CD1c-positive myeloid dendritic cell (primary cell): Measurements from ENCODE around the gene MARK1.
"Not testable (repeated sequence)": the region's sequence is repeated elsewhere in the genome, so short reads cannot be mapped to it uniquely, and the experiment has no call there.

Experiments
- DNase-seq: peaks from one replicate; pipeline ENCODE4 v3.0.0-alpha.2; 2016; ENCODE audit errors: extremely low spot score

The MARK1 gene

GRCh38 chr1:220528679-220529501 is 954 bp downstream of the MARK1 start:
- DNase-seq, result no peak

GRCh38 chr1:220529521-220530020 is 1.6 kb downstream of the MARK1 start:
- no peak for DNase-seq

- no peak for DNase-seq
Observed at GRCh38 chr1:220533504-220534109, 5.7 kb downstream of the MARK1 start.

- DNase-seq, result no peak
Observed at GRCh38 chr1:220544901-220545303, 17.0 kb downstream of the MARK1 start.

- no peak for DNase-seq
Observed at GRCh38 chr1:220550811-220551399, 23.0 kb downstream of the MARK1 start.

- DNase-seq, result no peak
Observed at GRCh38 chr1:220551718-220552117, 23.8 kb downstream of the MARK1 start.

- no peak for DNase-seq
Observed at GRCh38 chr1:220552672-220553260, 24.8 kb downstream of the MARK1 start.

GRCh38 chr1:220556641-220557040 is 28.7 kb downstream of the MARK1 start:
- DNase-seq, result no peak

- no peak for DNase-seq
Observed at GRCh38 chr1:220563564-220563963, 35.6 kb downstream of the MARK1 start.

- no peak for DNase-seq
Observed at GRCh38 chr1:220564216-220564615, 36.3 kb downstream of the MARK1 start.

GRCh38 chr1:220565670-220566069 is 37.7 kb downstream of the MARK1 start:
- no peak for DNase-seq

GRCh38 chr1:220566869-220567268 is 38.9 kb downstream of the MARK1 start:
- DNase-seq, result no peak

GRCh38 chr1:220572416-220572815 is 44.5 kb downstream of the MARK1 start:
- no peak for DNase-seq

- DNase-seq, result no peak
Observed at GRCh38 chr1:220573836-220574235, 45.9 kb downstream of the MARK1 start.

GRCh38 chr1:220575718-220576497 is 48.0 kb downstream of the MARK1 start:
- DNase-seq, result no peak

- no peak for DNase-seq
Observed at GRCh38 chr1:220577926-220578325, 50.0 kb downstream of the MARK1 start.

- DNase-seq, result no peak
Observed at GRCh38 chr1:220579317-220579716, 51.4 kb downstream of the MARK1 start.

GRCh38 chr1:220592714-220593113 is 64.8 kb downstream of the MARK1 start:
- DNase-seq, result no peak

- DNase-seq, result no peak
Observed at GRCh38 chr1:220594356-220594755, 66.4 kb downstream of the MARK1 start.

- DNase-seq, result no peak
Observed at GRCh38 chr1:220595179-220595578, 67.2 kb downstream of the MARK1 start.

GRCh38 chr1:220604926-220605325 is 77.0 kb downstream of the MARK1 start:
- no peak for DNase-seq

- DNase-seq, result not testable (repeated sequence)
Observed at GRCh38 chr1:220605651-220606050, 77.7 kb downstream of the MARK1 start.
